HFF-Myc (cell line): Measurements from ENCODE around the gene AP5Z1.

Experiments
- DNase-seq: peaks from one replicate; pipeline ENCODE4 v3.0.0-alpha.2; 2011; ENCODE audit warnings: low read depth; ENCODE audit errors: extremely low read depth
- H3K4me3 ChIP-seq: replicated peaks from 2 replicates; pipeline ENCODE4 v1.5.1; 2011; ENCODE audit warnings: low read depth, mild to moderate bottlenecking, control low read depth, low read length
- CTCF ChIP-seq: IDR thresholded peaks from 2 replicates; pipeline ENCODE4 v1.5.1; 2012; ENCODE audit warnings: mild to moderate bottlenecking, low read depth, low read length, control low read depth; ENCODE audit errors: missing control alignments

The AP5Z1 gene

GRCh38 chr7:4765776-4766490 is 9.5 kb upstream of the AP5Z1 start:
- H3K4me3 ChIP-seq: no peak overlapping the region
- DNase-seq: no peak
- peak; percentile 28 for TF ChIP-seq CTCF

- no peak for TF ChIP-seq CTCF
- no peak overlapping the region for H3K4me3 ChIP-seq
Observed at GRCh38 chr7:4766666-4767519, 8.5 kb upstream of the AP5Z1 start.

GRCh38 chr7:4768597-4769569 is 6.5 kb upstream of the AP5Z1 start:
- DNase-seq: no peak
- no peak overlapping the region for H3K4me3 ChIP-seq
- no peak for TF ChIP-seq CTCF

More at GRCh38 chr7:4766666-4767519, 8.5 kb upstream of the AP5Z1 start:
- DNase-seq: no peak

GRCh38 chr7:4769761-4770160 is 5.7 kb upstream of the AP5Z1 start:
- DNase-seq: no peak
- no peak overlapping the region for H3K4me3 ChIP-seq
- no peak for TF ChIP-seq CTCF

GRCh38 chr7:4770886-4771285 is 4.5 kb upstream of the AP5Z1 start:
- no peak for DNase-seq
- H3K4me3 ChIP-seq: no peak overlapping the region
- TF ChIP-seq CTCF: no peak

GRCh38 chr7:4771737-4772136 is 3.7 kb upstream of the AP5Z1 start:
- H3K4me3 ChIP-seq: no peak overlapping the region
- TF ChIP-seq CTCF: no peak
- no peak for DNase-seq
